DND-41 (cell line): ENCODE results near the gene CD200.

Experiments used
- CTCF ChIP-seq: IDR thresholded peaks from 2 replicates; pipeline ENCODE4 v1.5.1; 2012; ENCODE audit warnings: borderline replicate concordance, low read length, moderate library complexity, mild to moderate bottlenecking; ENCODE audit not compliant: poor library complexity, severe bottlenecking; ENCODE audit errors: extremely low read depth
- EZH2 ChIP-seq: IDR thresholded peaks from 3 replicates; pipeline ENCODE4 v1.6.1; 2012; ENCODE audit warnings: borderline replicate concordance, low read depth, mild to moderate bottlenecking, moderate library complexity, low read length, inconsistent platforms; ENCODE audit not compliant: severe bottlenecking

- TF ChIP-seq EZH2: no peak
- TF ChIP-seq CTCF: no peak
These were observed 40.5 kb downstream of the CD200 start for GRCh38 chr3:112373476-112373875.
